ENCODE results near the gene COX20. TPM values are rescaled to one million over a fixed set of nuclear protein-coding genes. Genes with fewer than 3 reads are reported as not detected.

COX20 gene
- total and polyA plus RNA-seq, 2 donors (not counting 3 experiments of a cell fraction or from before 2014, with no cell fraction given), result 17.1 to 30.2 TPM

DNA sequence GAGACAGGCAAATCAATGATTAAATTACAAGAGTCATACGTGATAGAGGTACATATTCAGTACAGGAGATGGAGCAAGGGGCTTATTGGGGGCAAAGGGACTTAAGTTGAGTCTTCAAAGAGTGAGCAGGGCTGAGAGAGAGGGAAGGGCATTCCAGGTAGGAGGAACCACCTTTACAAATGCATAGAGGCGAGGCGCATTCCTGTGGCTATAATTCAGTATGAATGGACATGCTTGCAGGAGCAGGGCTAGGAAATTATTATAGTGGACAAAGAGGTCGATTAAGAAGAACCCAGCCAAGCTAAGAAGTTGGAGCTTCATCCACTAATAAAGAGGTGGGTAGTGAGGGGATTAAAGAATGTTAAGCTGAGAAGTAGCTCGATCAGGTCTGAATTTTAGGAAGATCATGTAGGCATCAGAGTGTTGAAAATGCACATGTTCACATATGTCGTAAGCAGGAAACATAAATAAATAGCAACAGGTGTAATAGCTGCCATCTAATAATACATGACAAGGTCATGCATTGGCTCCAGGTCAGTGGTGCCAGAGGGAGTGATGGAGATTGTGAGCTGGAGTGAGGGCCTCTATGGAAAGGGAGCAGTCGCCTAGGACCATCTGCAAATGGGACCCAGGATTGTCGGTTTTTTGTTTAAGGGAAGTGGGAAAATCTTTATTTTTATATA lies 40.9 kb downstream of the COX20 start:
- Histone ChIP-seq H3K9me1 (replicated peaks; ENCODE audit: control insufficient read depth, extremely low read depth, insufficient read depth, low read length) (no peaks in the 10 kb centered on the region), H3K27me3 (ENCODE audit: control insufficient read depth in 2 of 2, insufficient read depth in 2 of 2, low read length in 2 of 2) (no peaks in the 10 kb centered on the region), H3K4me2 (ENCODE audit: insufficient read depth, low read length) (no peak overlapping the region), H3K4me1 (ENCODE audit: control insufficient read depth, extremely low read depth, insufficient read depth, low read length) (no peaks in the 10 kb centered on the region), H3K4me3 (replicated peaks in 1 of 3; ENCODE audit: insufficient read depth in 1 of 3, low read depth in 1 of 3, low read length in 3 of 3) (no peak overlapping the region), H4K20me1 (replicated peaks; ENCODE audit: control insufficient read depth, extremely low read depth, insufficient read depth, low read length) (no peaks in the 10 kb centered on the region), H2AFZ (ENCODE audit: low read depth, low read length) (no peak overlapping the region), H3K36me3 (ENCODE audit: control insufficient read depth in 2 of 2, extremely low read depth in 1 of 2, insufficient read depth in 2 of 2, low read length in 2 of 2) (no peaks in the 10 kb centered on the region), H3K79me2 (ENCODE audit: control insufficient read depth, insufficient read depth, low read length) (no peaks in the 10 kb centered on the region), H3K9me3 (replicated peaks; ENCODE audit: control insufficient read depth, insufficient read depth, low read length) (no peaks in the 10 kb centered on the region), H3K27ac (ENCODE audit: insufficient read depth, low read depth, low read length) (no peak overlapping the region), H3K9ac (replicated peaks; ENCODE audit: extremely low read depth, insufficient read depth, low read length) (no peak overlapping the region)
- no TSS peak for BruUV-seq (replicated peaks)
- DNase-seq (ENCODE audit: low read depth, low spot score) (no peak), FAIRE-seq (no peak)
- dilution Hi-C loops (cut with MboI; ENCODE audit: extremely low pct_ligation_motif_present, low sequenced_read_pairs), result no loop called here
- TF ChIP-seq MYC (IDR thresholded peaks at IDR 0.05; ENCODE audit: low read depth, low read length) (no peak), POLR2AphosphoS5 (IDR thresholded peaks at IDR 0.05; ENCODE audit: insufficient read depth, low read depth, low read length) (no peak), JUN (IDR thresholded peaks at IDR 0.05; ENCODE audit: borderline replicate concordance, insufficient read depth, insufficient read length, low read depth) (no peak), FOS (IDR thresholded peaks at IDR 0.05; ENCODE audit: borderline replicate concordance, insufficient read depth, low read length) (no peak)
- TF ChIP-seq, protein P1, sequence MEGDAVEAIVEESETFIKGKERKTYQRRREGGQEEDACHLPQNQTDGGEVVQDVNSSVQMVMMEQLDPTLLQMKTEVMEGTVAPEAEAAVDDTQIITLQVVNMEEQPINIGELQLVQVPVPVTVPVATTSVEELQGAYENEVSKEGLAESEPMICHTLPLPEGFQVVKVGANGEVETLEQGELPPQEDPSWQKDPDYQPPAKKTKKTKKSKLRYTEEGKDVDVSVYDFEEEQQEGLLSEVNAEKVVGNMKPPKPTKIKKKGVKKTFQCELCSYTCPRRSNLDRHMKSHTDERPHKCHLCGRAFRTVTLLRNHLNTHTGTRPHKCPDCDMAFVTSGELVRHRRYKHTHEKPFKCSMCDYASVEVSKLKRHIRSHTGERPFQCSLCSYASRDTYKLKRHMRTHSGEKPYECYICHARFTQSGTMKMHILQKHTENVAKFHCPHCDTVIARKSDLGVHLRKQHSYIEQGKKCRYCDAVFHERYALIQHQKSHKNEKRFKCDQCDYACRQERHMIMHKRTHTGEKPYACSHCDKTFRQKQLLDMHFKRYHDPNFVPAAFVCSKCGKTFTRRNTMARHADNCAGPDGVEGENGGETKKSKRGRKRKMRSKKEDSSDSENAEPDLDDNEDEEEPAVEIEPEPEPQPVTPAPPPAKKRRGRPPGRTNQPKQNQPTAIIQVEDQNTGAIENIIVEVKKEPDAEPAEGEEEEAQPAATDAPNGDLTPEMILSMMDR (IDR thresholded peaks at IDR 0.05; ENCODE audit: extremely low read depth in 1 of 2, insufficient read depth in 1 of 2, low read depth in 1 of 2, low read length in 2 of 2), result no peak
- TF ChIP-seq, protein P2, sequence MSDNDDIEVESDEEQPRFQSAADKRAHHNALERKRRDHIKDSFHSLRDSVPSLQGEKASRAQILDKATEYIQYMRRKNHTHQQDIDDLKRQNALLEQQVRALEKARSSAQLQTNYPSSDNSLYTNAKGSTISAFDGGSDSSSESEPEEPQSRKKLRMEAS (IDR thresholded peaks at IDR 0.05; ENCODE audit: insufficient read depth, insufficient read length), result no peak
- ChIA-PET POLR2A (no interaction called here), CTCF (interaction anchor here (1.4 kb wide), 1 partner anchor 167 kb away, joined by 3 read pairs; no protein-coding TSS in a partner anchor)
- intact Hi-C loops (cut with micrococcal nuclease), result no loop called here
